Measurements from ENCODE around the gene PRKACG.

- no peak for TF ChIP-seq CTCF (conservative IDR thresholded peaks at IDR 0.05 in 1 of 2, IDR thresholded peaks at IDR 0.05 in 1 of 2; ENCODE audit: extremely low read depth in 1 of 2, insufficient read depth in 1 of 2, low read depth in 1 of 2, low read length in 2 of 2)
- no peak for TF ChIP-seq EZH2 (IDR thresholded peaks at IDR 0.05; ENCODE audit: borderline replicate concordance, low read length)
Observed at GRCh38 chr9:69049094-69049493, 35.2 kb upstream of the PRKACG start.
